H1 (cell line): Measurements from ENCODE around the gene ST6GALNAC4. TPM values are rescaled to one million over a fixed set of nuclear protein-coding genes. Genes with fewer than 3 reads are reported as not detected.

Experiments used
- CTCF ChIA-PET: fragments of 300-600 bp; sonication (Branson Sonifier 250); formaldehyde crosslinking; loops from one replicate; lab custom pipeline; 2021; ENCODE audit not compliant: partially characterized antibody; lab: Charles Lee
- POLR2A ChIA-PET: fragments of 300-600 bp; sonication (Branson Sonifier 250); formaldehyde crosslinking; loops from one replicate; lab custom pipeline; 2021; ENCODE audit warnings: inconsistent platforms; ENCODE audit not compliant: partially characterized antibody; lab: Charles Lee
- DNase-seq, 2 experiments: peaks; one replicate each; pipeline versions ENCODE4 v3.0.0 to v3.0.0-alpha.2; 2010 to 2022; ENCODE audit warnings: low spot score in 2 of 2, low read depth in 1 of 2, mixed read lengths in 1 of 2
- FAIRE-seq: peaks from 2 replicates; lab custom pipeline; 2011; peaks lifted over from hg19 to GRCh38; lab: Jason Lieb, UNC
- H2AFZ ChIP-seq: 2 replicates; pipeline ENCODE4 v1.8.1; 2012; ENCODE audit warnings: low read length, inconsistent platforms
- H2AK5ac ChIP-seq: 2 replicates; pipeline ENCODE4 v1.6.1; 2013; ENCODE audit warnings: low read depth, low read length
- H2BK120ac ChIP-seq: replicated peaks from 2 replicates; pipeline ENCODE3; 2013; ENCODE audit warnings: low read depth, low read length, inconsistent platforms
- H2BK12ac ChIP-seq: 2 replicates; pipeline ENCODE4 v1.6.1; 2013; ENCODE audit warnings: low read depth, low read length
- H2BK15ac ChIP-seq: 2 replicates; pipeline ENCODE4 v1.6.1; 2013; ENCODE audit warnings: low read length
- H2BK20ac ChIP-seq: 2 replicates; pipeline ENCODE4 v1.6.1; 2013; ENCODE audit warnings: low read length
- H2BK5ac ChIP-seq: 2 replicates; pipeline ENCODE4 v1.6.1; 2013; ENCODE audit warnings: low read depth, low read length
- H3K14ac ChIP-seq: 2 replicates; pipeline ENCODE4 v1.6.1; 2013; ENCODE audit warnings: inconsistent platforms; ENCODE audit not compliant: insufficient read length
- H3K18ac ChIP-seq: 2 replicates; pipeline ENCODE4 v1.6.1; 2013; ENCODE audit warnings: low read length; ENCODE audit errors: extremely low read depth
- H3K23ac ChIP-seq: 2 replicates; pipeline ENCODE4 v1.6.1; 2013; ENCODE audit warnings: inconsistent platforms; ENCODE audit not compliant: insufficient read length
- H3K23me2 ChIP-seq: 2 replicates; pipeline ENCODE4 v1.6.1; 2013; ENCODE audit warnings: low read depth, low read length
- H3K27ac ChIP-seq: 2 replicates; pipeline ENCODE4 v1.6.1; 2011; ENCODE audit warnings: low read depth, low read length, inconsistent platforms
- H3K27me3 ChIP-seq, 4 experiments: replicated peaks in 1 of 4; 1 replicate in 1 of 4; 2 replicates in 3 of 4; pipeline versions ENCODE4 v1.6.1 to v1.8.1; 2011 to 2013; ENCODE audit warnings: low read length in 3 of 4, mild to moderate bottlenecking in 3 of 4, inconsistent platforms in 2 of 4, mixed read lengths in 2 of 4, moderate library complexity in 1 of 4; ENCODE audit not compliant: control insufficient read depth in 3 of 4, insufficient read depth in 3 of 4; ENCODE audit errors: extremely low read depth in 1 of 4
- H3K36me3 ChIP-seq, 4 experiments: 2 replicates each; pipeline versions ENCODE4 v1.6.1 to v1.8.1; 2011 to 2013; ENCODE audit warnings: mild to moderate bottlenecking in 4 of 4, low read length in 3 of 4, moderate library complexity in 2 of 4, control low read depth in 1 of 4, inconsistent platforms in 1 of 4; ENCODE audit not compliant: insufficient read depth in 4 of 4, control insufficient read depth in 2 of 4
- H3K4ac ChIP-seq: replicated peaks from 2 replicates; pipeline ENCODE3; 2013; ENCODE audit warnings: low read length, low read depth, mixed read lengths, inconsistent platforms; ENCODE audit not compliant: insufficient read length
- H3K4me1 ChIP-seq, 4 experiments: replicated peaks in 1 of 4; 1 replicate in 1 of 4; 2 replicates in 3 of 4; pipeline versions ENCODE4 v1.6.1 to v1.8.1; 2011 to 2013; ENCODE audit warnings: low read length in 3 of 4, inconsistent platforms in 2 of 4, mixed read lengths in 1 of 4; ENCODE audit not compliant: insufficient read depth in 4 of 4, control insufficient read depth in 3 of 4
- H3K4me2 ChIP-seq, 2 experiments: 2 replicates each; pipeline versions ENCODE4 v1.6.1 to v1.8.1; 2011 to 2013; ENCODE audit warnings: low read depth in 2 of 2, low read length in 2 of 2, control low read depth in 1 of 2, inconsistent platforms in 1 of 2, mild to moderate bottlenecking in 1 of 2; ENCODE audit not compliant: insufficient read depth in 1 of 2
- H3K4me3 ChIP-seq, 4 experiments: fragments of 200-600, 300-600 bp in 1 of 4; sonication (generic), shearing (Covaris generic), sonication (Bioruptor Twin) in 1 of 4; 2 replicates each; pipeline versions ENCODE4 v1.5.1 to v1.8.1; 2011 to 2016; ENCODE audit warnings: low read length in 4 of 4, low read depth in 3 of 4, control low read depth in 2 of 4, inconsistent platforms in 2 of 4, mild to moderate bottlenecking in 2 of 4, mixed read lengths in 1 of 4, moderate library complexity in 1 of 4; ENCODE audit not compliant: insufficient read depth in 2 of 4; ENCODE audit errors: extremely low read depth in 1 of 4
- H3K56ac ChIP-seq: replicated peaks from 2 replicates; pipeline ENCODE3; 2013; ENCODE audit warnings: low read depth, mild to moderate bottlenecking, mixed read lengths, low read length, inconsistent platforms; ENCODE audit not compliant: insufficient read length
- H3K79me1 ChIP-seq: 2 replicates; pipeline ENCODE4 v1.6.1; 2013; ENCODE audit warnings: low read depth, low read length, control low read depth
- H3K79me2 ChIP-seq, 2 experiments: 2 replicates each; pipeline versions ENCODE4 v1.6.1 to v1.8.1; 2012 to 2013; ENCODE audit warnings: low read length in 2 of 2, mild to moderate bottlenecking in 2 of 2, inconsistent platforms in 1 of 2; ENCODE audit not compliant: insufficient read depth in 2 of 2, control insufficient read depth in 1 of 2
- H3K9ac ChIP-seq, 4 experiments: replicated peaks in 1 of 4; 1 replicate in 1 of 4; 2 replicates in 3 of 4; pipeline versions ENCODE4 v1.6.1 to v1.8.1; 2011 to 2013; ENCODE audit warnings: low read depth in 3 of 4, low read length in 3 of 4, control low read depth in 2 of 4, mild to moderate bottlenecking in 2 of 4, moderate library complexity in 2 of 4, inconsistent platforms in 1 of 4; ENCODE audit errors: extremely low read depth in 1 of 4
- H3K9me3 ChIP-seq, 2 experiments: 2 replicates each; pipeline versions ENCODE4 v1.6.1 to v1.8.1; 2012 to 2013; ENCODE audit warnings: mild to moderate bottlenecking in 2 of 2, moderate library complexity in 2 of 2, control low read depth in 1 of 2, inconsistent platforms in 1 of 2, low read depth in 1 of 2, low read length in 1 of 2, mixed read lengths in 1 of 2; ENCODE audit not compliant: insufficient read depth in 2 of 2
- H4K20me1 ChIP-seq, 2 experiments: replicated peaks in 1 of 2; 2 replicates each; pipeline versions ENCODE3 to v1.8.1; 2011 to 2013; ENCODE audit warnings: inconsistent platforms in 2 of 2, low read length in 2 of 2, mild to moderate bottlenecking in 1 of 2; ENCODE audit not compliant: insufficient read depth in 2 of 2, control insufficient read depth in 1 of 2
- H4K5ac ChIP-seq: 2 replicates; pipeline ENCODE4 v1.6.1; 2013; ENCODE audit warnings: low read length, low read depth, mixed read lengths, inconsistent platforms; ENCODE audit not compliant: insufficient read length
- H4K8ac ChIP-seq: 2 replicates; pipeline ENCODE4 v1.8.0; 2013; ENCODE audit warnings: mild to moderate bottlenecking, moderate library complexity, low read length, inconsistent platforms; ENCODE audit not compliant: insufficient read depth; ENCODE audit errors: extremely low read depth
- H4K91ac ChIP-seq: replicated peaks from 2 replicates; pipeline ENCODE3; 2013; ENCODE audit warnings: low read length, mixed read lengths, inconsistent platforms; ENCODE audit not compliant: insufficient read length
- CBX5 ChIP-seq: fragments of 300-800, 300-1000 bp; sonication (generic); IDR thresholded peaks from 2 replicates; pipeline ENCODE4 v1.7.1; 2016; ENCODE audit warnings: antibody characterized with exemption, low read length, low read depth
- MAFK ChIP-seq: IDR thresholded peaks from 2 replicates; pipeline ENCODE4 v1.6.1; 2012; ENCODE audit warnings: low read depth, mild to moderate bottlenecking, improper control_type of control experiment, low read length
- SIRT6 ChIP-seq: IDR thresholded peaks from one replicate; pipeline ENCODE4 v1.7.1; 2012; ENCODE audit warnings: low read length, inconsistent platforms
- TEAD4 ChIP-seq: IDR thresholded peaks from 2 replicates; pipeline ENCODE4 v1.6.1; 2012; ENCODE audit warnings: low read depth, low read length, inconsistent platforms, mixed read lengths
- WGBS, 2 experiments: shearing (Covaris generic) in 1 of 2; methylation state at CpG; one replicate each; pipeline versions ENCODE4 v1.1.6 to v1.1.7; 2013 to 2015; ENCODE audit warnings: low lambda C conversion rate in 2 of 2, mixed read lengths in 2 of 2, inconsistent platforms in 1 of 2, low coverage in 1 of 2, missing lambda C conversion rate in 1 of 2; ENCODE audit not compliant: insufficient replicate concordance in 2 of 2, insufficient coverage in 1 of 2, insufficient read length in 1 of 2; ENCODE audit errors: extremely low coverage in 1 of 2, missing lambda C conversion rate in 1 of 2; 5-methylcytosine and 5-hydroxymethylcytosine counted together
- polyA plus RNA-seq, 7 experiments: library from polyadenylated mRNA; depleted of rRNA in 3 of 7; stranded (reverse) in 5 of 7; unstranded in 2 of 7; fragments of >200 nt in 5 of 7; fragments of 200-250 nt in 2 of 7; gene quantifications; 1 replicate in 5 of 7; 2 replicates in 1 of 7; 4 replicates in 1 of 7; pipeline versions ENCODE4 v1.2.1 to v1.2.3, GENCODE V29; 2011 to 2013; ENCODE audit warnings: missing spikeins in 2 of 7, mixed read lengths in 2 of 7
- total RNA-seq: library from RNA; stranded (reverse); fragmentation: NEBNext Ultra II Directional; extraction: Animal tissue kit (Norgen Biotek cat#: 25700); gene quantifications from 2 replicates; pipeline ENCODE4 v1.2.1, GENCODE V29; 2021

ST6GALNAC4 gene
- total and polyA plus RNA-seq, 2 of the 8 experiments (the other 6 are each of a cell fraction or from before 2014, with no cell fraction given) = 21.8 to 34.1 TPM

DNA sequence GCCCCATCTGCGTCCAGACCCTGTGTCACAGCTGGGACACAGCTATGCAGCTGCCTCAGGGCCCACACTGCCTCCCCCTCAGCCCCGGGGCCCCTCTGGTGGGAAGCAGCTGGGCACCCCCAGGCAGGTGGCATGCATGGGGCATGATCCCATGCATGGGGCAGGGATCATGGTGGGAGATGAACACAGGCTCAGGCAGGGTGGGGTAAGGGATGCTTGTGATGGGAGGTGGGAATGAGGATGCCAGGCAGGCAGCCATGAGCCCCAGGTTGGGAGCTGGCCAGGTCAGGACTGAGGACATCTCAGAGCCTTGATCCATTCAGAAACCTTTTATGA, 44.3 kb upstream of the ST6GALNAC4 start:
- peaks cover 0 to 95% of the 10 kb centered on the region in 2 experiments; a peak in 2 of 4 replicates for H3K79me2 ChIP-seq
- no peak overlapping the region for H4K5ac ChIP-seq
- no peak overlapping the region for H2AK5ac ChIP-seq
- H3K27ac ChIP-seq = no peak overlapping the region
- H3K36me3 ChIP-seq = no peaks in the 10 kb centered on the region
- H3K9me3 ChIP-seq = no peaks in the 10 kb centered on the region
- H2BK15ac ChIP-seq = no peak overlapping the region
- no peak overlapping the region for H3K14ac ChIP-seq
- no peak for FAIRE-seq
- H3K23ac ChIP-seq = no peak overlapping the region
- H3K4me3 ChIP-seq = no peak overlapping the region
- DNase-seq = no peak
- no peak overlapping the region for H3K4ac ChIP-seq
- H2BK5ac ChIP-seq = 0 out of 2 replicates have a peak overlapping the region, but pooled peaks have one; percentile 24
- 92% methylated on average over 2 of the region's 2 CpGs; no CpG with 5 or more reads in 1 of the 2 experiments for WGBS, 2 experiments
- H4K20me1 ChIP-seq = peaks cover 8 to 27% of the 10 kb centered on the region in 2 experiments
- no peak overlapping the region for H4K91ac ChIP-seq
- no peak overlapping the region for H2BK12ac ChIP-seq
- no peak overlapping the region for H2AFZ ChIP-seq
- no peak overlapping the region for H2BK20ac ChIP-seq
- H3K4me1 ChIP-seq = peaks cover 0 to 34% (median 9%) of the 10 kb centered on the region in 4 experiments; a peak in 5 of 7 replicates
- H3K9ac ChIP-seq = no peak overlapping the region
- peak overlapping the region; percentile 80; the same call in 1 of the 2 replicates for H4K8ac ChIP-seq
- no peaks in the 10 kb centered on the region for H3K27me3 ChIP-seq
- TF ChIP-seq SIRT6 (no peak), MAFK (no peak), TEAD4 (no peak), CBX5 (no peak)
- TF ChIP-seq, all 59 proteins: peak for 0
- Histone ChIP-seq H3K18ac (no peak overlapping the region), H3K23me2 (no peaks in the 10 kb centered on the region), H3K4me2 (no peak overlapping the region), H3K79me1 (peaks cover 18% of the 10 kb centered on the region), H3K56ac (no peak overlapping the region), H2BK120ac (no peak overlapping the region)
- ChIA-PET CTCF (interaction anchor here (0.6 to 35.5 kb wide), 13 partner anchors 9 to 157 kb away, joined by 3 to 825 read pairs (median 5); no protein-coding TSS in a partner anchor), POLR2A (interaction anchor here (0.5 to 3.0 kb wide), 6 partner anchors 10 to 53 kb away, joined by 3 to 16 read pairs (median 4); partner anchors contain the start of genes DPM2 and EEIG1)
